Fibroblast of peridontal ligament (primary cell): ENCODE measurements around the gene SERINC2.
A peak's percentile ranks its signal among the peaks of the same experiment; 100 is the strongest.
"Not testable (repeated sequence)": the region's sequence is repeated elsewhere in the genome, so short reads cannot be mapped to it uniquely, and the experiment has no call there.

Source experiments
- DNase-seq: peaks from one replicate; pipeline ENCODE4 v3.0.0-alpha.2; 2010; ENCODE audit errors: extremely low read depth

The SERINC2 gene

DNA sequence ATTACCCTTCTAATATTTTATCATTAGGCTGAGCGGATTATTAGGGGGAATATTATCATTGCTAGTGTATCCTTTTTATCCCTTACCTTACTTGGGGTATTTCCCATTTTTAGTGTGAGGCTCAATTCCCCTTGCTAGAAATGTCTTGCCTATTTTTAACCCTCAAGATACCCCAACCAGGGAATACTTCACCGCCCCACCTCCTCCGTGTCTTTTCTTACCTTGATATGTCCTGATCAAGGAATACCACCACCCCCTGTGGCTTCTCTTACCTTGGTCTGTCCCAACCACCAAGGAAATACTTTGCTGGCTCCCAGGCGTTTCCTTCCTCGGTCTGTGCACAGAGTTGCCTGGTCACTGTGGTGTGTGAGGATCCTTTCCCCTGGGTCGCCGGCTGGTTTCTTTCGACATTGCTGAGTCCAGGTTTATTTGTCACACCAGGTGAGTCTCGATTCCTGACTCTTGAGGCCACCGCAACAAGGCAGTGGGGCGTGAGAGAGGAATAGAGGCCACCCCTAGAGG lies 57.8 kb downstream of the SERINC2 start:
- DNase-seq, result no peak

GRCh38 chr1:31471452-31472313 lies 58.7 kb downstream of the SERINC2 start:
- DNase-seq, result not testable (repeated sequence)

GRCh38 chr1:31472314-31472651 lies 59.3 kb downstream of the SERINC2 start:
- not testable (repeated sequence) for DNase-seq

DNA sequence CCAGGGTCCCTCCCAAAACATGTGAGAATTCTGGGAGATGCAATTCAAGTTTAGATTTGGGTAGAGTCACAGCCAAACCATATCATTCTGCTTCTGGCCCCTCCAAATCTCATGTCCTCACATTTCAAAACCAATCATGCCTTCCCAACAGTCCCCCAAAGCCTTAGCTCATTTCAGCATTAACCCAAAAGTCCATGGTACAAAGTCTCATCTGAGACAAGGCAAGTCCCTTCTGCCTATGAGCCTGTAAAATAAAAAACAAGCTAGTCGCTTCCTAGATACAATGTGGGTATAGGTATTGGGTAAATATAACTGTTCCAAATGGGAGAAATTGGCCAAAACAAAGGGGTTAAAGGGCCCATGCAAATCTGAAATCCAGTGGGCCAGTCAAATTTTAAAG lies 59.7 kb downstream of the SERINC2 start:
- not testable (repeated sequence) for DNase-seq

DNA sequence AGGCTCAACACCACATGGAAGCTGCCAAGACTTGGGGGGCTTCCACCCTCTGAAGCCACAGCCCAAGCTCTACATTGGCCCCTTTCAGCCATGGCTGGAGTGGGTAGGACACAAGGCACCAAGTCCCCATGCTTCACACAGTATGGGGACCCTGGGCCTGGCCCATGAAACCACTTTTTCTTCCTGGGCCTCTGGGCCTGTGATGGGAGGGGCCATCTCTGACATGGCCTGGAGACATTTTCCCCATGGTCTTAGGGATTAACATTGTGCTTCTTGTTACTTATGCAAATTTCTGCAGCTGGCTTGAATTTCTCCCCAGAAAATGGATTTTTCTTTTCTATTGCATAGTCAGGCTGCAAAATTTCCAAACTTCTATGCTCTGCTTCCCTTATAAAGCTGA lies 60.5 kb downstream of the SERINC2 start:
- not testable (repeated sequence) for DNase-seq

DNA sequence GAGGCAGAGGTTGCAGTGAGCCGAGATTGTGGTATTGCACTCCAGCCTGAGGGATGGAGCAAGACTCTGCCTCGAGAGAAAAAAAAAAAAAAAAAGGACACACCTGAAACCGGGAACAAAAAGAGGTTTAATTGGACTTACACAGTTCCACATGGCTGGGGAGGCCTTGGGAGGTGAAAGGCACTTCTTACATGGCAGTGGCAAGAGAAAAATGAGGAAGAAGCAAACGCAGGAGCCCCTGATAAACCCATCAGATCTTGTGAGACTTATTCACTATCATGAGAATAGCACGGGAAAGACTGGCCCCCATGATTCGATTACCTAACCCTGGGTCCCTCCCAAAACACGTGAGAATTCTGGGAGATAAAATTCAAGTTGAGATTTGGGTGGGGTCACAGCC lies 61.6 kb downstream of the SERINC2 start:
- DNase-seq, result not testable (repeated sequence)

DNA sequence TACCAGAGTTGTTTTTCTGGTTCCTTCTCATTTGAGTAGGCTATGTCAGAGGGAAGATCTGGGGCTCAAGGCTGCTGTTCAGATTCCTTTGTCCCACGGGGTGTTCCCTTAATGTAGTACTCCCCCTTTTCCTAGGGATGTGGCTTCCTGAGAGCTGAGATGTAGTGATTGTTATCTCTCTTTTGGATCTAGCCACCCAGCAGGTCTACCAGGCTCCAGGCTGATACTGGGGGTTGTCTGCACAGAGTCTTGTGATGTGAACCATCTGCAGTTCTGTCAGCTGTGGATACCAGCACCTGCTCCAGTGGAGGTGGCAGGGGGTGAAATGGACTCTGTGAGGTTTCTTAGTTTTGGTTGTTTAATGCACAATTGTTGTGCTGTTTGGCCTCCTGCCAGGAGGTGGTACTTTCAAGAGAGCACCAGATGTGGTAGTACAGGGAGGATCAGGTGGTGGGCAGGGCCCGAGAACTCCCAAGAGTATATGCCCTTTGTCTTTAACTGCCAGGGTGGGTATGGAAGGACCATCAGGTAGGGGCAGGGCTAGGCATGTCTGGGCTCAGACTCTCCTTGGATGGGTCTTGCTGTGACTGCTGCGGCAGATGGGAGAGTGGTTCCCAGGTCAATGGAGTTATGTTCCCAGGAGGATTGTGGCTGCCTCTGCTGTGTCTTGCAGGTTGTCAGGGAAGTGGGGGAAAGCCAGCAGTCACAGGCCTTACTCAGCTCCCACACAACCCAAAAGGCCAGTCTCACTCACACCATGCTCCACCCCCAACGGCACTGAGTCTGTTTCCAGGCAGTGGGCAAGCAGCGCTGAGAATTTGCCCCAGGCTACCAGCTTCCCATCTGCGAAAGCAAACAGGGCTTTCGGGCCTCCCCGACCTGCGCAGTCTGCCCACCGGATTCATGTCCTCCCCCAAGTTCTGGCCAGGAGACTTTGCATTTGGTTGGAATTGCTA lies 64.2 kb downstream of the SERINC2 start:
- DNase-seq, result no peak

GRCh38 chr1:31478167-31478566 lies 65.2 kb downstream of the SERINC2 start:
- no peak for DNase-seq

DNA sequence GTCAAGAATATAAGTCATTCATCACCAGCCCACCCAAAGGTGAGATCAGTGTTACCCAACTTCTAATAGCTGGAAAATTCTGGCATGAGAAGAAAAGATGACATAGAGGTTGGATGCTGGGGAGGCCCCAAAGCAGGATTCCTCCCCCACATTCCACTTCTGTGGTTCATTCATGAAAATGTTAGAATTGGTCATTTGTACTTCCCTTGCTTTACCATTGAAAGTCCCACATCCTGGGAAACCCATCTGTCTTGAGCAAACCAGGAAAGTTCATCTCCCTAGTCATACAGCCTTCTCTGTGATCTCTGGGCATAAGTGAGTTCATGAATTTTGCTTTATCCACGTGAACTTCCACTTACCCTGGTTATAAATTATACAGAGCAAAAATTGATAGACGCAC lies 66.8 kb downstream of the SERINC2 start:
- DNase-seq, result no peak

DNA sequence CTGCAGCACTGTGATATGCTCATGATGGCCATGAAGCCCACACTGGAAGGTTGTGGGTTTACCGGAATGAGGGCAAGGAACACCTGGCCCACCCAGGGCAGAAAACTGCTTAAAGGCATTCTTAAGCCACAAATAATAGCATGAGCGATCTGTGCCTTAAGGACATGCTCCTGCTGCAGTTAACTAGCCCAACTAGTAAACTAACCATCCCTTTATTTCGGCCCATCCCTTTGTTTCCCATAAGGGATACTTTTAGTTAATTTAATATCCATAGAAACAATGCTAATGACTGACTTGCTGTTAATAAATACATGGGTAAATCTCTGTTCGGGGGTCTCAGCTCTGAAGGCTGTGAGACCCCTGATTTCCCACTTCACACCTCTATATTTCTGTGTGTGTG lies 67.4 kb downstream of the SERINC2 start:
- not testable (repeated sequence) for DNase-seq

- DNase-seq, result no peak
Measured at GRCh38 chr1:31482482-31483011, 69.5 kb downstream of the SERINC2 start.

GRCh38 chr1:31483012-31483946 lies 70.3 kb downstream of the SERINC2 start:
- DNase-seq, result peak; percentile 90
